Measurements from ENCODE around the gene SLC7A4. TPM values are rescaled to one million over a fixed set of nuclear protein-coding genes. Genes with fewer than 3 reads are reported as not detected.

Gene SLC7A4
- 1.1 and 1.3 TPM in 2 replicates for total RNA-seq
- long read RNA-seq, result 0 reads

GRCh38 chr22:21032037-21032867, at the start of gene SLC7A4:
SLC7A4 (minus strand) TSS chr22:21032561; CDS start chr22:21031812, 749 bp downstream.
- peak within 1 kb of the TSS; percentile 61 for H3K4me3 Mint-ChIP-seq (ENCODE audit: low read depth)
- no peaks in the 10 kb centered on the region for H3K4me1 Mint-ChIP-seq (ENCODE audit: low read depth)
- no peaks in the 10 kb centered on the region for H3K36me3 Mint-ChIP-seq (ENCODE audit: insufficient read depth)
- TF ChIP-seq CTCF (IDR thresholded peaks at IDR 0.05; ENCODE audit: unreplicated experiment), result no peak
- no peaks in the 10 kb centered on the region for H3K9me3 Mint-ChIP-seq (ENCODE audit: low read depth)
- H3K27me3 Mint-ChIP-seq, result peaks cover 35% of the 10 kb centered on the region
- no peak within 1 kb of the TSS for H3K27ac Mint-ChIP-seq
- no peak for DNase-seq (ENCODE audit: low spot score, unreplicated experiment)

GRCh38 chr22:21080435-21081137, 48.2 kb upstream of the SLC7A4 start:
- Mint-ChIP-seq H3K4me1 (ENCODE audit: low read depth) (peaks cover 2% of the 10 kb centered on the region), H3K9me3 (ENCODE audit: low read depth) (no peaks in the 10 kb centered on the region), H3K27ac (no peak overlapping the region), H3K27me3 (no peaks in the 10 kb centered on the region), H3K4me3 (ENCODE audit: low read depth) (no peak overlapping the region), H3K36me3 (ENCODE audit: insufficient read depth) (no peaks in the 10 kb centered on the region)
- no peak for DNase-seq (ENCODE audit: low spot score, unreplicated experiment)
- no peak for TF ChIP-seq CTCF (IDR thresholded peaks at IDR 0.05; ENCODE audit: unreplicated experiment)

- no peaks in the 10 kb centered on the region for H3K27me3 Mint-ChIP-seq
- TF ChIP-seq CTCF (IDR thresholded peaks at IDR 0.05; ENCODE audit: unreplicated experiment), result no peak
- no peak overlapping the region for H3K4me3 Mint-ChIP-seq (ENCODE audit: low read depth)
- H3K27ac Mint-ChIP-seq, result no peak overlapping the region
- H3K4me1 Mint-ChIP-seq (ENCODE audit: low read depth), result peaks cover 2% of the 10 kb centered on the region
- H3K9me3 Mint-ChIP-seq (ENCODE audit: low read depth), result no peaks in the 10 kb centered on the region
- no peaks in the 10 kb centered on the region for H3K36me3 Mint-ChIP-seq (ENCODE audit: insufficient read depth)
- no peak for DNase-seq (ENCODE audit: low spot score, unreplicated experiment)
Observed at GRCh38 chr22:21079493-21079892, 47.1 kb upstream of the SLC7A4 start.

- Mint-ChIP-seq H3K27me3 (no peaks in the 10 kb centered on the region), H3K9me3 (ENCODE audit: low read depth) (no peaks in the 10 kb centered on the region), H3K36me3 (ENCODE audit: insufficient read depth) (no peaks in the 10 kb centered on the region), H3K4me3 (ENCODE audit: low read depth) (no peak overlapping the region), H3K27ac (no peak overlapping the region), H3K4me1 (ENCODE audit: low read depth) (peaks cover 2% of the 10 kb centered on the region)
- TF ChIP-seq CTCF (IDR thresholded peaks at IDR 0.05; ENCODE audit: unreplicated experiment), result no peak
- DNase-seq (ENCODE audit: low spot score, unreplicated experiment), result no peak
Observed at GRCh38 chr22:21078916-21079315, 46.6 kb upstream of the SLC7A4 start.

GRCh38 chr22:21077884-21078508, 45.6 kb upstream of the SLC7A4 start:
- DNase-seq (ENCODE audit: low spot score, unreplicated experiment), result no peak
- TF ChIP-seq CTCF (IDR thresholded peaks at IDR 0.05; ENCODE audit: unreplicated experiment), result no peak
- Mint-ChIP-seq H3K9me3 (ENCODE audit: low read depth) (no peaks in the 10 kb centered on the region), H3K4me3 (ENCODE audit: low read depth) (no peak overlapping the region), H3K27ac (no peak overlapping the region), H3K4me1 (ENCODE audit: low read depth) (peaks cover 2% of the 10 kb centered on the region), H3K36me3 (ENCODE audit: insufficient read depth) (no peaks in the 10 kb centered on the region), H3K27me3 (no peaks in the 10 kb centered on the region)
